Embryonic facial prominence (tissue), 1 donor: ENCODE data around the gene OTULIN.

Source experiments
- DNase-seq: peaks from one replicate; pipeline ENCODE4 v3.0.0-alpha.2; 2016; ENCODE audit errors: extremely low spot score

The OTULIN gene

DNA sequence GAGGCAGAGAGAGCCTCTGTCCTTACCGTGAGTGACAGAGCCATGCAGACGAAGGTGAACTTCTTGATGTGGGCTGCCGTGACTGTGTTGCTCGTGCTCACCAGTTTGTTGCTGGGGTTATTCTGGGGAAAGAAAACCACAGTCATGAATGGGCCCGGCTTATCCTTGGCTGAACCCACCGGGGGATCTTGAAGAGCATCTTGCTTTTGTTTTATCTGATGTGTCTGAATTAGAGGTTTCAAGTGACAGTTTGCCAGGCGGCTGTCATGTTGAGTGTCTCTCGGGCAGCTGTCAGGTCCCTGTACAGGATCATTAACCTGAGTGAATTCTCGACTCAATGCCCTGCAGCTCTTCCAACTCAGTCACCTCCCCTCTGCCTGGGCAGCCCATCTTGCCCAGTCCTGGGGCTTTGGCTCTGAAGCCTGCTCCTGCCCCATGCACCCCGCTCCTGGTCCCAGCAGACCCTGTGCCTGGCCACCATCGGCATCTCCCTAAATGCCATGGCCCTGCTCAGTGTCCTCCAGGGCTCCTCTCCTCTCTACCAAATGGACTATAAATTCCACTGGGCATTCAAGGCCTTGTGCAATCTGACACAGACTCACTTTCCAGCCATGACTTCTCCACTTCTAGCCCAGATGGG is 77.4 kb downstream of the OTULIN start:
- DNase-seq, result no peak

DNA sequence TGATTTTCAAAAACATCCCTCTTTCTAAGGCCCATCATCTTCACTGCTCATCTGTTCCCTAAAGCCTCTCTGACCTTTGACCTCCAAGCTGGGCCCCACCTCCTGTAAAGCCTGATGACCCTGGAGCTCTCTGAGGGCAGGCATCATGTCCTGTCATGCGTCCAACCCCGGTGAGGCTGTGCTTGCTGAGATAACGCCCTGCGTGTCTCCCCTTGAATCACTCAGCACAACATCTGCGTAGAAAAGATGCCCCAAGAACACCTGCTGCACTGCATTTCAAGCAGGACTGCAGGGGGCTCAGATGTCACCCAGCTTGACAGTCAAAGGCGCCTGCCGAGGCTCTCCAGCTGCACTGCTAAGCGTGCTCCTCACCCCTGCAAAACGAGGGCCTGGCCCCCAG is 78.0 kb downstream of the OTULIN start:
- DNase-seq, result no peak

DNA sequence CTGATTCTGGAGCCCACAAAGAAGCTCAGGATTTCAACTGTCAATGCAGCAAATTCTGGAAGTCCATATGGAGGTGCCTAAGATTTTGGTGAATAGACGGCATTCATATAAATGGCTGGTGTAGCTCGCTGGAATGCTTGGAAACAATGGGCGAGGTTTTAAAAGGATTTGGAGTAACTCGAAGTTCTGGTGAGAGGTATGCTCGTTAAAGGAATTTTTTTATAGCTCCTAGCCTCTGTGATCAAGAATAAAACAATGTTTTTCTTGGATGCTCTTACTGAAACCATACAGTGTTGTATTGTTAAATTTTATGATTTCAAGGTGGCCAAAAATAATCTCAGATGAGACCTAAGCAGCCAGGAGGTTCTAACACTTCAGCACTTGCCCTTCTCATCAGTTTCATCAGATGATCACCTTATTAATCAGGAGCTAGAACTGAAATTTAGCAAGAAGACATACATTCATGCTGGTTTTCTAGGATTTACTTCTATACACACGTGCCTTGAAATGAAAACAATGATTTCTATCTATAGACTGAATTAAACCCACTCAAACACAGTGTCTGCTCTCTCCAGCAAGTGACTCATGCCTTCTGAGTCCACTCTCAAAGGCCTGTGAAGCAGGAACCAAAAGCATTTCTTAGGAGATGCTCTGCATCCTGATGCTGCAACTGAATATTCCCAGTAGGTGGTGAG is 79.2 kb downstream of the OTULIN start:
- no peak for DNase-seq

DNA sequence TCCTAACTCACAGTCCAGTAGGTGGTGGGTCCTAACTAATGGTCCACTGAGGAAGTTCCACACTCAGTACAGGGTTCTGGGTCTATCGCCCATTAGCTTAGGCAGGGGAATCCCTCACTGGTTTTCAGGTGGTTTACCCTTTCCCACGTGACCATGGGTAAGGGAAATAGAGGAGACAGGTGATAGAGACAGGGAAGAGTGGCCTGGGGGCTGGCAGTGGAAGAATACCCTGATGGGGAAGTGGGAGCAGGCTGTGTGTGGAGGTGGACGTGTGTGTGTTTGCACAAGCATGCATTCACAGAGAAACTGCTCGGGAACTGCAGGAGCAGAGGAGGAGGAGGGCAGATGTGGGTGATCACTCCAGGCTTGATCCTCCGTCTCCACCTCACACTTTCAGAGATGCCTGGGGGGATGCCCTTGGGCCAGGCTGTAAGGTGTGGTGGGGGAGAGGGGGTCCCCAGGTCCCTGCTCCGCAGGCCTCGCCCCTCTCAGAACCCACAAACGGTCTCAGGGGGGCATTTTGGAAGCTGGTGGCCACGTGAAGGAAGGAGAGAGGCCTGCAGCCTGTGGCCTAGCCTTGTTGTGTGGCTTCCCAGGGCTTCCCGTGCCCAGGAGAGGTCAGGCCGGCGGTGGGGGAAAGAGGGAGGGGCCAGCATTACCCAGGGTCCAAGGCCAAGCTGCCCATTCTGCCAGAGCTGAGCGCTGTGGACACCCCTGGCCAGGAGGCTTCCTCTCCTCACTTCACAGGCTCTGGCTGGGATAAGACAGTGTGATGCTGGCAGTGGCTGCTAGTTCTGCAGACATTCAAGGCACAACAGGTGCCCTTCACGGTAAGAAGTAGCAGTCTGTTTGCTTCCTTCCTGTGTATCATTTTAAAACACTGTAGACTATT is 80.0 kb downstream of the OTULIN start:
- DNase-seq, result no peak

DNA sequence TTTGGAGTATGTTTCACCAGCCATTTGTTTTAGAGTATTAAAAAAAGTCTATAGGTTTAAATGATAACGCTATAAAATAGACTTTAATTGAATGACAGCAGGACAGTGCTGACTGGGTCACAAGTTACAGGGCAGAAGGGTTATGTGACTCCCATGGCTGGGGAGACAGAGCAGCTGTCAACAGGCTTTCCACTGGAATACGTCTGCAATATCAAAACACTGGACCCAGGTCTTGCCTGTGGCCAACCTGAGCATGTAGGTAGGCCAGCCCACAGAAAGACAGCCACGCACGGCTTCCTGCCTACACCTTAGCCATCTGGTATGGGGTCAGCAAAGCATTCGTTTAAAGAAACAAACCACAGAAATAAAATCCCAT is 80.7 kb downstream of the OTULIN start:
- no peak for DNase-seq

DNA sequence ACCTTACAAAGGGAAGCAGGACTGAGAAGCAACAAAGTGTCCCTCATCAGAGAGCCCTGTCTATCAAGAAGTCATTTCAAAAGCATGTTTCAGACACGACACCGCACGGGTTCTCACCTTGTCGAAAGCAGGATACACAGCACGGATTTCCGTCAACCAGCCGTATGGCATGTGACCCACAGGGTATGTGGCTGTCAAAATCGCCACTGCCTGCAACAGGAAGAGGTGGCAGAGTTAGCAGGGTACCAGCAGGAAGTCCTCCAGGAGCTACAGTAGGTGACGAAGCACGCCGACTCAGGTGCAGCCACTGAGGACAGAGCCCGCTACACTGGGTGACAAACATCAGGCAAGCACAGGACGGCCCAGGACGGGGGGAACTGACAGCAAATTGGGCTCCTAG is 81.2 kb downstream of the OTULIN start:
- DNase-seq, result no peak

DNA sequence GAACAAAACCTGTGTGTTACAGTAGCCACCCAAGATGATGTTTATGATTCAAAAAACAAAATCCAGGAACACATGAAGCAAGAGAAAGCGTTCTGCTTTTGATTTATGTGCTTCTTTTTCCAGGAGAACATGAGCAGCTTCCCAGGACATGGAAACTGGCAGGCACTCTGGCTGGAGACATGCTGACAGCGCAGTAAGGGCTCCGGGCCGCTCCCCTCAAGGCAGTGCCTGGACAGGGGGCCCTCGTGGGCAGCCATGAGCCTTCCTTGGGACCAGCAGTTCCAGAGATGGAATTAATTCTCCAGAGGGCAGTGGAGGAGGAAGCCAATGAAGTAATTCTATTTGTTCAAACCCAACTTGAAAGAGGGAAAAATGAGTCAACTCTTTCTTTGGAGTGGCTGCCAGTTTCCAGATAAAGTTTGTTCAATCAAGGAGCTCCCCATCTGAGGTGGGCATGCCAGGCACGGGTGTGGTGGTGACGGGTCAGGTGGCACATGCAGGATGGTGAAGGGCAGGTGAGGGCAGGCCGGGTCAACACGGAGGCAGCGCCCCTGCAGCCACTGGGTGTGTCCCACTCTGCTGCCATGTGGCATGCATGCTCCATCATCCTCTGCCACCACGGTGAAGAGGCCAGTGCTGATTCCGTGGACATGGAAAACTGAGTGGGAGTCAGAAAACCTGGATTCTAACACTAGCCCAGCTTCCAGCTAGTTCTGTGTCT is 83.8 kb downstream of the OTULIN start:
- DNase-seq, result no peak
